ENCODE measurements around the gene ZBTB22.
A peak's percentile ranks its signal among the peaks of the same experiment; 100 is the strongest.
"Not testable (repeated sequence)": the region's sequence is repeated elsewhere in the genome, so short reads cannot be mapped to it uniquely, and the experiment has no call there.

ZBTB22 gene, protein sequence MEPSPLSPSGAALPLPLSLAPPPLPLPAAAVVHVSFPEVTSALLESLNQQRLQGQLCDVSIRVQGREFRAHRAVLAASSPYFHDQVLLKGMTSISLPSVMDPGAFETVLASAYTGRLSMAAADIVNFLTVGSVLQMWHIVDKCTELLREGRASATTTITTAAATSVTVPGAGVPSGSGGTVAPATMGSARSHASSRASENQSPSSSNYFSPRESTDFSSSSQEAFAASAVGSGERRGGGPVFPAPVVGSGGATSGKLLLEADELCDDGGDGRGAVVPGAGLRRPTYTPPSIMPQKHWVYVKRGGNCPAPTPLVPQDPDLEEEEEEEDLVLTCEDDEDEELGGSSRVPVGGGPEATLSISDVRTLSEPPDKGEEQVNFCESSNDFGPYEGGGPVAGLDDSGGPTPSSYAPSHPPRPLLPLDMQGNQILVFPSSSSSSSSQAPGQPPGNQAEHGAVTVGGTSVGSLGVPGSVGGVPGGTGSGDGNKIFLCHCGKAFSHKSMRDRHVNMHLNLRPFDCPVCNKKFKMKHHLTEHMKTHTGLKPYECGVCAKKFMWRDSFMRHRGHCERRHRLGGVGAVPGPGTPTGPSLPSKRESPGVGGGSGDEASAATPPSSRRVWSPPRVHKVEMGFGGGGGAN

DNA sequence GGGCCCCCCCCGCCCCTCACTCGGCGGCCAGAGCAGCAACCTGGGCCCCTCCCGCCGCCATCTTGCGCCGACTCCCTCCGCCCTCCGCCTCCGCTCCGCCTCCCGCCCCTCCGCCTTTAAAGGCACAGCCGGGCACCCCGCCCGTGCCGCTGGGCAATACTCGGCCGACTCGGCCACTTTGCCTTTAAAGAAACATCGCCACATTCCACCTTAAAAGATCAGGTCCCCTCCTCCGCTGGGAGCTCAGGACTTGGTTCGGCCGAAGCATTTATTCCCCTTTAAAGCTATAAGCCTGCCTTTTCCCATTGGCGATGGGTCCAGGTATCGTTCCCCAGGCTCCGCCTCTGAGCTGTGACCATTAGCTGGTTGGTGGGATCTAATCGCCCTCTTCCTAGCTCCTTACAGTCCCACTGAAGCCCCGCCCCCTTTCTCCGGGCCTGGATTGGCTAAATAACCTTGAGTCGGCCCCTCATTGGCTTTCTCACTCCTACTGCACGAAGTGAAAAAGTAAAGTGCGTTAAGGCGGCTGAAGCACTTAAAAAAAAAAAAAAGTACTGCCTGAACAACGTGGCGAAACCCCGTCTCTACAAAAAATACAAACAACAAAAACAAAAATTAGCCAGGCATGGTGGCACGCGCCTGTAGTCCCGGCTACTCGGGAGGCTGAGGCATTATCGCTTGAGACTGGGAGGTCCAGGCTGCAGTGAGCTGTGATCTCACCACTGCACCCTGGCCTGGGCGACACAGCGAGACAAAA lies at the start of gene ZBTB22:
Gene ZBTB22, minus strand, starts transcription at position 76 of the 757 bp plus-strand sequence. CDS start 828 bp downstream, outside the sequence.
- DNase-seq, result peak; percentile 93

GRCh38 chr6:33367009-33367714 lies 49.6 kb upstream of the ZBTB22 start:
- DNase-seq, result no peak

- not testable (repeated sequence) for DNase-seq
Measured at GRCh38 chr6:33365206-33365971, 47.8 kb upstream of the ZBTB22 start.

DNA sequence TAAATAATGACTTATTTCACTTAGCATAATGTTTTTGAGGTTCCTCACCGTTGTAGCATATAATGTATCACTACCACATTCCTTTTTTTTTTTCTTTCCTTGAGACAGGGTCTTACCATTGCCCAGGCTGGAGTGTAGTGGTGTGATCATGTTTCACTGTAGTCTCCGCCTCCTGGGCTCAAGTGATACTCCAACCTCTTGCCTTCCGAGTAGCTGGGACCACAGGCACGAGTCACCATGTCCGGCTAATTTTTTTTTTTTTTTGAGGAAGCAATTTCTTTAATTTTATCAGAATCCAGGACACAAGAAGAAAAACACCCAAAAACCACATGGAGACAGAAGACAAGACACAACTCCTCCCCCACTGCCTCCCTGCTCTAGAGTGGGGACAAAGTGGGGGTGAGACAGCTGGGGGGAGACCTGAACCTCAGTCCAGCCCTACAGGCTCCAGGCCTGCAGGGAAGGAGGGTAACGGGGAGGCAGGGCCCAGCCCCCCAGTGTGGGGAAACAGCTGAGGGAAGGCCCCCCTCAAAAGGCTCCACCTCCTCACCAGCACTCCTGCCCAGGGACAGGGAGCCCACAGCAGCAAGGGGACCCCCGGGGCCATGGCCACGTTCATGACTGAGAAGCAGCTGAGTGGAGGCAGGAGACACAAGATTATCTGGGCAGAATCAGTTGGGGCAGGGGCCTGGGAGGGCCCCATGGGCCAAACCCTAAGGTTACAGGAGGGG lies 47.1 kb upstream of the ZBTB22 start:
- DNase-seq, result not testable (repeated sequence)

DNA sequence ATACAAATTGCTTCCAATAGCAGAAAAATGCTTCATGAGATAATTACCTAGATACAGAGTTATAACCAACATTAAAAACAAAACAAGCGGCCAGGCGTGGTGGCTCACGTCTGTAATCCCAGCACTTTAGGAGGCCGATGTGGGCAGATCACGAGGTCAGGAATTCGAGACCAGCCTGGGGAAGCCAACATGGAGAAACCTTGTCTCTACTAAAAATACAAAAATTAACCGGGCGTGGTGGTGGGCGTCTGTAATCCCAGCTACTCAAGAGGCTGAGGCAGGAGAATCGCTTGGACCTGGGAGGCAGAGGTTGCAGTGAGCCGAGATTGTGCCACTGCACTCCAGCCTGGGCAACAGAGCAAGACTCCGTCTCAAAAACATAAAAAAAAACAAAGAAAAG lies 45.9 kb upstream of the ZBTB22 start:
- not testable (repeated sequence) for DNase-seq

DNA sequence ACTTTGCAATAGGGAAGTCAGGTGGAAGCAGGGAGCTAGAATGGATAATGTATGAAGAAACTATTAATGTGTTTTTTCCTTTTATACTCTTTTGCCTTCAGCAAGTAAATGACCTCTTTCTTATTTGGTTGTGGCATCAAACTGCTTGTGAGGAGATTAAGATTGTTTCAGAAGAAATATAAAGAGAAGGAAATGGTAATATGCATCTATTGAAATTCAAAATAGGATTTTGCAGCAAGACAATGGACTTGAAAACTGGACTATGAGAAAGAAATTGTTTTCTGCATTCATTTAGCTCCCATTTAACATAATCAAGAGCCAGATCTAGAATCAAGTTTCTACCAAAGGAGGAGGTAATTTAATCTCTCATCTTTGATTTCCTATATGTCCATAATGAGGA lies 41.8 kb upstream of the ZBTB22 start:
- DNase-seq, result no peak

DNA sequence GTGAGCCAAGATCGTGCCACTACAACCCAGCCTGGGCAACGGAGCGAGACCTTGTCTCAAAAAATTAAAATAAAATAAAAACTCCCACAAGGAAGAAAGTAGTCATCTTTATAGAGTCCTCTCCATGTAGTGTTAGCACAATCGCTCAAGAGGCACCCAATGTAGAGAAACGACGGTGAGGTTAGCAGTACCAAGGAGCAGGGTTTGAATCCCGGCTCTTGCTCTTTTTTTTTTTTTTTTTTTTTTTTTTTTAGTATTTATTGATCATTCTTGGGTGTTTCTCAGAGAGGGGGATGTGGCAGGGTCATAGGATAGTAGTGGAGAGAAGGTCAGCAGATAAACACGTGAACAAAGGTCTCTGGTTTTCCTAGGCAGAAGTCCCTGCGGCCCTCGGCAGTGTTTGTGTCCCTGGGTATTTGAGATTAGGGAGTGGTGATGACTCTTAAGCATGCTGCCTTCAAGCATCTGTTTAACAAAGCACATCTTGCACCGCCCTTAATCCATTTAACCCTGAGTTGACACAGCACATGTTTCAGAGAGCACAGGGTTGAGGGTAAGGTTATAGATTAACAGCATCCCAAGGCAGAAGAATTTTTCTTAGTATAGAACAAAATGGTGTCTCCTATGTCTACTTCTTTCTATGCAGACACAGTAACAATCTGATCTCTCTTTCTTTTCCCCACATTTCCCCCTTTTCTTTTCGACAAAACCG lies 39.8 kb upstream of the ZBTB22 start:
- not testable (repeated sequence) for DNase-seq

DNA sequence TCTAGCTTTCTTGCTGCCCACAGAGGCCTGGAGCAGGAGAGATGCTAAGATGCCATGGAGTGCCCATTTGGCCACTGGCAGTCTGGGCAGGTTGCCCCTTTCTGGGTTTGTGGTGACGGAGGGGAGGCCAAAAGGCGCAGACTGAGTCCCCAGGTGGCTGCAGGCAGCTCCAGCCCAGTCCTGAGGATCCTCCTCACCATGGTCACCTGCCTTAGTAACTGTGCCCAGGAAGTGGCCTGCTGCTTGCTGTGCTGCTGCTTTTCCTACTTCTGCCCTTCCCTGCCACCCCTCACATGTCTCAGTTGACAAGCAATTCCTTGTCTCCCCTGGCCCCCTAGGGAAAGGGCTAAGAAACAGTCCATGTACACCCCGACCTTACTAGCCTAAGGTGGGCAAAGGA lies 38.8 kb upstream of the ZBTB22 start:
- no peak for DNase-seq

GRCh38 chr6:33355860-33356259 lies 38.3 kb upstream of the ZBTB22 start:
- DNase-seq, result not testable (repeated sequence)

DNA sequence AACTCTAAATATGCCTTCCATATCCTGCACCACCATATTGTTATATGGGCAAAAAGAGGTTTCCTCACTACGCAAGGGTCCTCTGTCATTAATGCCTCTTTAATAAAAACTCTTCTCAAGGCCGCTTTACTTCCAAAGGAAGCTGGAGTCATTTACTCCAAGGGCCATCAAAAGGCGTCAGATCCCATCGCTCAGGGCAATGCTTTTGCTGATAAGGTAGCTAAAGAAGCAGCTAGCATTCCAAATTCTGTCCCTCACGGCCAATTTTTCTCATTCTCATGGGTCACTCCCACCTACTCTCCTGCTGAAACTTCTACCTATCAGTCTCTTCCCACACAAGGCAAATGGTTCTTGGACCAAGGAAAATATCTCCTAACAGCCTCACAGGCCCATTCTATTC lies 30.3 kb upstream of the ZBTB22 start:
- DNase-seq, result no peak

- not testable (repeated sequence) for DNase-seq
Measured at GRCh38 chr6:33346972-33347371, 29.4 kb upstream of the ZBTB22 start.

DNA sequence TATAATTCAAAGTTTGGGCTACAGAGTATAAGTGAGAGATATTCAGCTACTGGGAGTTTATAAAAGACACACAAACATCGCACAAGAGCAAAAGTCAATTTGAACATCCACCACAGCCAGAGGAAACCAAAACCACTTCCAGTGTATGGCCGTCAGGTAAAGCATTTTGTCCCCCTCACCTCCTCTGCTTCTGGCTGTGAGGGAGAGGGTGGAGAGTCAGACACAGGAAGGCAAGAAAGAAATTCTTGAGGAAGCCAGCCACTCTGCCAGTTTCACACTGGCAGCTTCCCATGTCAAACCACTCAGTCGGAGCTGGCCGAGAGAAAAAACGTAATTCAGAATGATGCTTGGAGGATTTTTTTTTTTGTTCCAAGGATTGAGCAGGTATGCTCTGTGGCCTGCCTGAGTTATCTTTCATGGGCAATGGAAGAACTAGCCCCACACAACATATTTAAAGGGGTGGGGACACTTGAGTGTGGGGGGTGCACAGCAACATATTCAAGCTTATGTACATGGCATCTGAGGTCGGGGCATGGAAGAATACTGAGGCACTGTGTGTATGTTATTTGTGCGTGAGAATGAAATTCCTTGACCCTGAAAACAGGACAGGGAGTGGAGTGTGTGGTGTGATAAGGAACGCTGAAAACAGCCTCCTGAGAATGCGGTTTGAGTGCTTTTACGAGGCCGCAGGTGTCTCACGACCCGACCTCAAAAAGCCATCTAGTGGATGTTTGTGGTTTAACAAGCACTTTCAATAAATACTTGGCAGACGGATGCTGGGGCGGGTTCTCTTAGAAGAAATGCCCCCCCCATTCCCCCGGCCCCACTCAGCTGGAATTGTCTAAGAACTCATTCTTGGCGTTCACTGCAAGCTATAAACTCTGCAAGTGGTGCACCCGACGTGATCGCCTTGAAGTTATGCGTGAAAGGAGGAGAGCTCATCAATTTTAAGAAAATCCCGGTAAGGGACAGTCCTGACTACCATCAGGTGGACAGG lies 27.5 kb upstream of the ZBTB22 start:
- peak; percentile 53 for DNase-seq

- DNase-seq, result peak; percentile 50
Measured at GRCh38 chr6:33343953-33344611, 26.5 kb upstream of the ZBTB22 start.

DNA sequence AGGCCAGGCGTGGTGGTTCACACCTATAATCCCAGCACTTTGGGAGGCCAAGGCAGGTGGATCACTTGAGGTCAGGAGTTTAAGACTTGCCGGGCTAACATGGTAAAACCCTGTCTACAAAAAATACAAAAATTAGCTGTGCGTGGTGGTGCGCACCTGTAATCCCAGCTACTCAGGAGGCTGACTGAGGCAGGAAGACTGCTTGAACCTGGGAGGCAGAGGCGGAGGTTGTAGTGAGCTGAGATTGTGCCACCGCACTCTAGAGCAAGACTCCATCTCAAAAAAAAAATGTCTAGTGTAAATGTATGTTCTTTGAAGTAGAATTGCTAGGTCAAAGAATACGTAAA lies 26.0 kb upstream of the ZBTB22 start:
- not testable (repeated sequence) for DNase-seq

GRCh38 chr6:33339193-33339592 lies 21.6 kb upstream of the ZBTB22 start:
- DNase-seq, result no peak

DNA sequence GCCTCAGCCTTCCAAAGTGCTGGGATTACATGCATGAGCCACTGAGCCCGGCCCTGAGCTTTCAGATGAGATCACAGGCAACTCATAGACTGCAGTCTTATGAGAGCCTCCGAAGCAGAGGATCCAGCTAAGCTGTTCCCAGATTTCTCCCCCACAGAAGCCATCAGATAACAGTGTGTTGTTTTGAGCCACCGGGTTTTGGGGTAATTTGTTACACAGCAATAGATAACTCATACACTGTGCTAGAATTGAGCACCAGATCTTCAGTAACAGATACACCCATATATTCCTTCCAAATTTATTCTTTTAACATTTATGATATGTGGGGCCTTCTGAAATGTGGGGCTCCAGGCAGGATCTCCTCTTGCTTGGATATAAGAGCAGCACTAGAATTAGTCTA lies 19.0 kb upstream of the ZBTB22 start:
- no peak for DNase-seq

DNA sequence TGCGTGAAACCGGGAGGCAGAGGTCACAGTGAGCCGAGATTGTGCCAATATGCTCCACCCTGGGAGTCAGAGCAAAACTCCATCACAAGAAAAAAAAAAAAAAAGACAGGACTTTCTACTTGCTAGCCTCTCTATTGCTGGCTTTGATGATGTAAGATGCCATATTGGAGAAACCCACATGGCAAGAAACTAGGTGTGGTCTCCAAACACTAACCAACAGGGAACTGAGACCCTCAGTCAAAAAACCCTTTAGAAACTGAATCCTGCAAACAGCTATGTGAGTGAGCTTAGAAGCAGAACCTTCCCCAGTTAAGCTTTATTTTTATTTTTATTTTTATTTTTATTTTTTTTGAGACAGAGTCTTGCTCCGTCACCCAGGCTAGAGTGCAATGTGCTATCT lies 18.4 kb upstream of the ZBTB22 start:
- no peak for DNase-seq

DNA sequence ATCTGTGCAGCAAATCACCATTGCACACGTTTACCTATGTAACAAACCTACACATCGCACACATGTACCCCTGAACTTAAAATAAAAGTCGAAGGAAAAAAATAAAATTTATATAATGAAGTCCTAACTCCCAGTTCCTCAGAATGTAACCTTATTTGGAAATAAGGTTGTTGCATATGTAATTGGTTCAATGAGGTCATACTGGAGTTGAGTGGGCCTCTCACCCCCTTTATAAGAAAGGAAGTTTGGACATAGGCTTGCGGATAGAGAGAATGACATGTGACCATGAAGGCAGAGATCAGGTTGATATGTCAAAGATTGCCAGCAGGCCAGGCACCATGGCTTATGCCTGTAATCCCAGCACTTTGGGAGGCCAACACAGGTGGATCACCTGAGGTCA lies 16.1 kb upstream of the ZBTB22 start:
- no peak for DNase-seq

- no peak for DNase-seq
Measured at GRCh38 chr6:33330736-33331135, 13.2 kb upstream of the ZBTB22 start.

Measured in activated effector memory CD4-positive, alpha-beta T cell treated with Interleukin-2 at 50 U/mL for 16 hours (primary cell).